Muscle of leg (tissue), 11 donors: ENCODE results near the gene CLIC4. TPM values are rescaled to one million over a fixed set of nuclear protein-coding genes. Genes with fewer than 3 reads are reported as not detected.
A peak's percentile ranks its signal among the peaks of the same experiment; 100 is the strongest.

ENCODE experiments used
- DNase-seq: peaks from one replicate; pipeline ENCODE4 v3.0.0; 2013
- H3K27ac ChIP-seq: one replicate; pipeline ENCODE4 v1.5.1; 2013; ENCODE audit warnings: mild to moderate bottlenecking, low read length, control low read depth
- H3K27me3 ChIP-seq: one replicate; pipeline ENCODE4 v1.6.1; 2013; ENCODE audit warnings: low read length; ENCODE audit not compliant: control insufficient read depth, insufficient read depth
- H3K36me3 ChIP-seq: one replicate; pipeline ENCODE4 v1.6.1; 2013; ENCODE audit warnings: low read length; ENCODE audit not compliant: control insufficient read depth, insufficient read depth
- H3K4me1 ChIP-seq: one replicate; pipeline ENCODE4 v1.6.1; 2013; ENCODE audit warnings: low read length; ENCODE audit not compliant: control insufficient read depth, insufficient read depth
- H3K4me3 ChIP-seq: one replicate; pipeline ENCODE4 v1.5.1; 2013; ENCODE audit warnings: low read length, control low read depth
- H3K9me3 ChIP-seq: replicated peaks from 2 replicates; pipeline ENCODE4 v1.6.1; 2013; ENCODE audit warnings: low read depth, low read length; ENCODE audit not compliant: control insufficient read depth
- WGBS: methylation state at CpG from one replicate; pipeline ENCODE4 v1.1.5; 2013; ENCODE audit warnings: missing lambda C conversion rate; ENCODE audit not compliant: insufficient coverage; 5-methylcytosine and 5-hydroxymethylcytosine counted together
- polyA plus RNA-seq, 8 donors: library from polyadenylated mRNA; unstranded; fragments of 120-200 nt; gene quantifications; one replicate each; pipeline versions ENCODE4 v1.2.1 to v1.2.3, GENCODE V29; 2013; ENCODE audit warnings: inconsistent platforms in 1 of 8, low replicate concordance in 1 of 8; ENCODE audit not compliant: insufficient read length in 8 of 8, insufficient read depth in 1 of 8
- total RNA-seq: library from RNA; stranded (reverse); fragments of 120-200 nt; gene quantifications from one replicate; pipeline ENCODE4 v1.2.4, GENCODE V29; 2013

The CLIC4 gene
- total and polyA plus RNA-seq, 9 donors: 103 to 173 (median 131) TPM

GRCh38 chr1:24874611-24875234, 129.5 kb downstream of the CLIC4 start:
- H3K36me3 ChIP-seq: no peaks in the 10 kb centered on the region
- 25% methylated on average over 9 of the region's 16 CpGs for WGBS
- H3K4me3 ChIP-seq: no peak overlapping the region
- peaks cover 2% of the 10 kb centered on the region for H3K4me1 ChIP-seq
- no peak overlapping the region for H3K27ac ChIP-seq
- H3K27me3 ChIP-seq: peaks cover 16% of the 10 kb centered on the region
- peak; percentile 15 for DNase-seq
- no peaks in the 10 kb centered on the region for H3K9me3 ChIP-seq

- 39% methylated on average over 3 of the region's 8 CpGs for WGBS
- no peak for DNase-seq
- H3K9me3 ChIP-seq: no peaks in the 10 kb centered on the region
- peaks cover 16% of the 10 kb centered on the region for H3K27me3 ChIP-seq
- no peak overlapping the region for H3K27ac ChIP-seq
- H3K36me3 ChIP-seq: no peaks in the 10 kb centered on the region
- H3K4me1 ChIP-seq: peaks cover 2% of the 10 kb centered on the region
- H3K4me3 ChIP-seq: no peak overlapping the region
Measured at GRCh38 chr1:24875257-24875656, 130.0 kb downstream of the CLIC4 start.

- DNase-seq: no peak
- no peak overlapping the region for H3K27ac ChIP-seq
- H3K27me3 ChIP-seq: peaks cover 16% of the 10 kb centered on the region
- H3K4me3 ChIP-seq: no peak overlapping the region
- no peaks in the 10 kb centered on the region for H3K9me3 ChIP-seq
- H3K4me1 ChIP-seq: peaks cover 2% of the 10 kb centered on the region
- WGBS: no CpG with 5 or more reads among the region's 8 CpGs
- H3K36me3 ChIP-seq: no peaks in the 10 kb centered on the region
Measured at GRCh38 chr1:24875991-24876506, 130.8 kb downstream of the CLIC4 start.

- H3K9me3 ChIP-seq: no peaks in the 10 kb centered on the region
- H3K27me3 ChIP-seq: peaks cover 13% of the 10 kb centered on the region
- no peak overlapping the region for H3K4me3 ChIP-seq
- peaks cover 2% of the 10 kb centered on the region for H3K4me1 ChIP-seq
- no peaks in the 10 kb centered on the region for H3K36me3 ChIP-seq
- no peak overlapping the region for H3K27ac ChIP-seq
- DNase-seq: no peak
- no CpG with 5 or more reads among the region's 6 CpGs for WGBS
Measured at GRCh38 chr1:24878045-24878444, 132.8 kb downstream of the CLIC4 start.

GRCh38 chr1:24878775-24879742, 133.8 kb downstream of the CLIC4 start:
- H3K27ac ChIP-seq: no peak overlapping the region
- no peak for DNase-seq
- peaks cover 4% of the 10 kb centered on the region for H3K9me3 ChIP-seq
- H3K4me3 ChIP-seq: no peak overlapping the region
- no peaks in the 10 kb centered on the region for H3K36me3 ChIP-seq
- WGBS: 76% methylated on average over 6 of the region's 7 CpGs
- H3K27me3 ChIP-seq: peaks cover 13% of the 10 kb centered on the region
- peaks cover 2% of the 10 kb centered on the region for H3K4me1 ChIP-seq

- H3K36me3 ChIP-seq: no peaks in the 10 kb centered on the region
- H3K4me3 ChIP-seq: no peak overlapping the region
- H3K4me1 ChIP-seq: no peaks in the 10 kb centered on the region
- peaks cover 8% of the 10 kb centered on the region for H3K27me3 ChIP-seq
- DNase-seq: no peak
- H3K27ac ChIP-seq: no peak overlapping the region
- H3K9me3 ChIP-seq: peaks cover 4% of the 10 kb centered on the region
- no CpG with 5 or more reads among the region's 1 CpG for WGBS
Measured at GRCh38 chr1:24881034-24881433, 135.8 kb downstream of the CLIC4 start.

- no peaks in the 10 kb centered on the region for H3K36me3 ChIP-seq
- H3K27ac ChIP-seq: no peak overlapping the region
Measured at GRCh38 chr1:24884751-24885150, 139.5 kb downstream of the CLIC4 start.

GRCh38 chr1:24886241-24886640, 141.0 kb downstream of the CLIC4 start:
- Histone ChIP-seq H3K9me3 (peaks cover 4% of the 10 kb centered on the region), H3K4me3 (no peak overlapping the region), H3K4me1 (no peaks in the 10 kb centered on the region), H3K36me3 (no peaks in the 10 kb centered on the region), H3K27me3 (peaks cover 4% of the 10 kb centered on the region), H3K27ac (no peak overlapping the region)
- WGBS: 67% methylated on average over 1 of the region's 1 CpG
- no peak for DNase-seq

More at GRCh38 chr1:24884751-24885150, 139.5 kb downstream of the CLIC4 start:
- Histone ChIP-seq H3K4me1 (no peaks in the 10 kb centered on the region), H3K27me3 (peaks cover 4% of the 10 kb centered on the region), H3K4me3 (no peak overlapping the region), H3K9me3 (peaks cover 4% of the 10 kb centered on the region)
- no peak for DNase-seq

GRCh38 chr1:24888061-24888970, 143.1 kb downstream of the CLIC4 start:
- Histone ChIP-seq H3K36me3 (no peaks in the 10 kb centered on the region), H3K4me1 (no peaks in the 10 kb centered on the region), H3K27me3 (peaks cover 5% of the 10 kb centered on the region), H3K4me3 (no peak overlapping the region), H3K9me3 (peaks cover 6% of the 10 kb centered on the region), H3K27ac (no peak overlapping the region)
- DNase-seq: no peak
- WGBS: 67% methylated on average over 2 of the region's 9 CpGs
